Astrocyte (in vitro differentiated cells and primary cell): ENCODE data around the gene SLC6A1. TPM values are rescaled to one million over a fixed set of nuclear protein-coding genes. Genes with fewer than 3 reads are reported as not detected.

Source experiments
- DNase-seq: peaks from one replicate; pipeline ENCODE4 v3.0.0-alpha.2; 2010; ENCODE audit warnings: low read depth
- FAIRE-seq: peaks from 2 replicates; lab custom pipeline; 2011; peaks lifted over from hg19 to GRCh38; lab: Jason Lieb, UNC
- H2AFZ ChIP-seq: 2 replicates; pipeline ENCODE4 v1.6.0; 2012; ENCODE audit warnings: low read depth, low read length, inconsistent platforms
- H3K27ac ChIP-seq: 2 replicates; pipeline ENCODE4 v1.5.1; 2011; ENCODE audit warnings: low read depth, low read length, inconsistent platforms
- H3K27me3 ChIP-seq: 2 replicates; pipeline ENCODE4 v1.6.0; 2011; ENCODE audit warnings: low read length, inconsistent platforms; ENCODE audit not compliant: insufficient read depth
- H3K36me3 ChIP-seq: 2 replicates; pipeline ENCODE4 v1.5.1; 2011; ENCODE audit warnings: low read length, inconsistent platforms; ENCODE audit not compliant: insufficient read depth
- H3K4me1 ChIP-seq: 2 replicates; pipeline ENCODE4 v1.5.1; 2011; ENCODE audit warnings: low read length, inconsistent platforms; ENCODE audit not compliant: insufficient read depth
- H3K4me2 ChIP-seq: 2 replicates; pipeline ENCODE4 v1.6.0; 2012; ENCODE audit warnings: low read length, inconsistent platforms
- H3K4me3 ChIP-seq: 2 replicates; pipeline ENCODE4 v1.5.1; 2011; ENCODE audit warnings: low read depth, mild to moderate bottlenecking, low read length, inconsistent platforms; ENCODE audit not compliant: insufficient read depth
- H3K79me2 ChIP-seq: 2 replicates; pipeline ENCODE4 v1.6.0; 2012; ENCODE audit warnings: mild to moderate bottlenecking, low read length, inconsistent platforms; ENCODE audit not compliant: insufficient read depth
- H3K9ac ChIP-seq: 2 replicates; pipeline ENCODE4 v1.6.0; 2012; ENCODE audit warnings: mild to moderate bottlenecking, low read length, inconsistent platforms
- H3K9me3 ChIP-seq: 2 replicates; pipeline ENCODE4 v1.5.1; 2012; ENCODE audit warnings: low read depth, mild to moderate bottlenecking, low read length, inconsistent platforms; ENCODE audit not compliant: insufficient read depth
- H4K20me1 ChIP-seq: 2 replicates; pipeline ENCODE4 v1.6.0; 2012; ENCODE audit warnings: low read length, inconsistent platforms; ENCODE audit not compliant: insufficient read depth
- H3K27ac Mint-ChIP-seq: one replicate; pipeline ENCODE4 v1.8.0; 2021; ENCODE audit warnings: mild to moderate bottlenecking, mixed read lengths; ENCODE audit not compliant: unreplicated experiment
- H3K27me3 Mint-ChIP-seq: one replicate; pipeline ENCODE4 v1.8.0; 2021; ENCODE audit warnings: low read depth, mixed read lengths; ENCODE audit not compliant: unreplicated experiment
- H3K36me3 Mint-ChIP-seq: one replicate; pipeline ENCODE4 v1.8.0; 2021; ENCODE audit warnings: low read depth, mixed read lengths; ENCODE audit not compliant: unreplicated experiment
- H3K4me1 Mint-ChIP-seq: one replicate; pipeline ENCODE4 v1.8.0; 2021; ENCODE audit warnings: low read depth, mixed read lengths; ENCODE audit not compliant: unreplicated experiment
- H3K4me3 Mint-ChIP-seq: one replicate; pipeline ENCODE4 v1.8.0; 2021; ENCODE audit warnings: mild to moderate bottlenecking, moderate library complexity, mixed read lengths; ENCODE audit not compliant: unreplicated experiment
- H3K9me3 Mint-ChIP-seq: one replicate; pipeline ENCODE4 v1.8.0; 2021; ENCODE audit warnings: mild to moderate bottlenecking, mixed read lengths; ENCODE audit not compliant: unreplicated experiment
- EZH2 ChIP-seq: IDR thresholded peaks from 2 replicates; pipeline ENCODE4 v1.6.1; 2012; ENCODE audit warnings: mild to moderate bottlenecking, low read length, inconsistent platforms; ENCODE audit not compliant: insufficient read depth
- total RNA-seq: library from RNA; stranded (reverse); gene quantifications from 2 replicates; pipeline ENCODE4 v1.2.1, GENCODE V29; 2021
- TF ChIP-seq, protein P1 (sequence below): IDR thresholded peaks from 2 replicates; pipeline ENCODE4 v1.5.1; 2011; ENCODE audit warnings: low read depth, mild to moderate bottlenecking, inconsistent platforms, low read length, moderate library complexity; ENCODE audit not compliant: insufficient read depth

The SLC6A1 gene
- total RNA-seq, 1 donor from 2014 or later = 0.30 TPM

- H3K4me1 Mint-ChIP-seq = no peaks in the 10 kb centered on the region
- Histone ChIP-seq H3K36me3 (no peaks in the 10 kb centered on the region), H3K79me2 (no peaks in the 10 kb centered on the region), H3K4me3 (no peak overlapping the region), H4K20me1 (no peaks in the 10 kb centered on the region), H3K4me1 (peaks cover 3% of the 10 kb centered on the region), H3K9me3 (no peaks in the 10 kb centered on the region), H2AFZ (no peak overlapping the region), H3K9ac (no peak overlapping the region), H3K4me2 (no peak overlapping the region), H3K27ac (no peak overlapping the region), H3K27me3 (peaks cover 90% of the 10 kb centered on the region)
- peaks cover 4% of the 10 kb centered on the region for H3K9me3 Mint-ChIP-seq
- no peak overlapping the region for H3K27ac Mint-ChIP-seq
- peaks cover 5% of the 10 kb centered on the region for H3K36me3 Mint-ChIP-seq
- H3K27me3 Mint-ChIP-seq = peaks cover 93% of the 10 kb centered on the region
- TF ChIP-seq EZH2 = no peak
- TF ChIP-seq, protein P1, sequence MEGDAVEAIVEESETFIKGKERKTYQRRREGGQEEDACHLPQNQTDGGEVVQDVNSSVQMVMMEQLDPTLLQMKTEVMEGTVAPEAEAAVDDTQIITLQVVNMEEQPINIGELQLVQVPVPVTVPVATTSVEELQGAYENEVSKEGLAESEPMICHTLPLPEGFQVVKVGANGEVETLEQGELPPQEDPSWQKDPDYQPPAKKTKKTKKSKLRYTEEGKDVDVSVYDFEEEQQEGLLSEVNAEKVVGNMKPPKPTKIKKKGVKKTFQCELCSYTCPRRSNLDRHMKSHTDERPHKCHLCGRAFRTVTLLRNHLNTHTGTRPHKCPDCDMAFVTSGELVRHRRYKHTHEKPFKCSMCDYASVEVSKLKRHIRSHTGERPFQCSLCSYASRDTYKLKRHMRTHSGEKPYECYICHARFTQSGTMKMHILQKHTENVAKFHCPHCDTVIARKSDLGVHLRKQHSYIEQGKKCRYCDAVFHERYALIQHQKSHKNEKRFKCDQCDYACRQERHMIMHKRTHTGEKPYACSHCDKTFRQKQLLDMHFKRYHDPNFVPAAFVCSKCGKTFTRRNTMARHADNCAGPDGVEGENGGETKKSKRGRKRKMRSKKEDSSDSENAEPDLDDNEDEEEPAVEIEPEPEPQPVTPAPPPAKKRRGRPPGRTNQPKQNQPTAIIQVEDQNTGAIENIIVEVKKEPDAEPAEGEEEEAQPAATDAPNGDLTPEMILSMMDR = no peak
- FAIRE-seq = no peak
- H3K4me3 Mint-ChIP-seq = no peak overlapping the region
- DNase-seq = no peak
These were observed 3.3 kb downstream of the SLC6A1 start for GRCh38 chr3:10995871-10996270.

DNA sequence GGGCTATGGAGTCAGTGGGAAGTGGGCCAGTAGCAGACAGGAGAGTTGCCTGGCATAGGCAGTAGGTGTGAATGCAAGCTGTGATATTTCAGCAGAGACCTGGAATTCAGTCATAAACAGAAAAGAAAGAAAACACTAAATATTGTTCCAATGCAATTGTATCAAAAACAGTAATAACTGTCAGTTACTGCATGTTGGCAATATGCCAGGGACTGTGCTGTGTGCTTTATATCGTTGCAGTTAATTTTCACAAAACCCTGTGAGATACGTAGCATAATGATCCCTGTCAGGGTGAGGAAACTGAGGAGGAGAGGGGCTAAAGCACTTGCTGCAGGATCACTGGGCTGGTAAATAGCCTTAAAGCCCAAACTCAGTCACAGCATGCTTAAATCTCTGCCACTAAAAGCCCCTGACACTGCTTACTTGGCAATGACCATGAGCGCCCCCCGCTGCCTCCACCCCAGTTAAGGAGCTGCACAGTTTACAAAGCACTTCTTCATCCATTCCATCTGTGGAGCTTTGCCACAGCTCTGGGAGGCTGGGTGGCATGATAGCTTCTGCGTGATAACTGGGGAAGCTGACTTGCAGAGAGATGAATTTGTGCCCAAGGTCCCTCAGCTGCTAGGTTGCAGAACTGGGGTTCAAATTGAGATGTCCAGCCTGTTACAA is 3.9 kb downstream of the SLC6A1 start:
- H4K20me1 ChIP-seq = no peaks in the 10 kb centered on the region
- DNase-seq (no peak), FAIRE-seq (no peak)
- no peak overlapping the region for H3K9ac ChIP-seq
- H3K79me2 ChIP-seq = no peaks in the 10 kb centered on the region
- H3K4me3 ChIP-seq = no peak overlapping the region
- H3K27ac Mint-ChIP-seq = no peak overlapping the region
- no peak overlapping the region for H2AFZ ChIP-seq
- H3K27ac ChIP-seq = no peak overlapping the region
- peaks cover 3% of the 10 kb centered on the region for H3K4me1 ChIP-seq
- H3K9me3 Mint-ChIP-seq = peaks cover 1% of the 10 kb centered on the region
- H3K36me3 ChIP-seq = no peaks in the 10 kb centered on the region
- H3K4me3 Mint-ChIP-seq = no peak overlapping the region
- peaks cover 90% of the 10 kb centered on the region for H3K27me3 ChIP-seq
- no peak overlapping the region for H3K4me2 ChIP-seq
- H3K36me3 Mint-ChIP-seq = no peaks in the 10 kb centered on the region
- TF ChIP-seq EZH2 = no peak
- TF ChIP-seq, protein P1 = no peak
- no peaks in the 10 kb centered on the region for H3K9me3 ChIP-seq
- peaks cover 93% of the 10 kb centered on the region for H3K27me3 Mint-ChIP-seq
- no peaks in the 10 kb centered on the region for H3K4me1 Mint-ChIP-seq

GRCh38 chr3:10997196-10997595 is 4.6 kb downstream of the SLC6A1 start:
- Mint-ChIP-seq H3K4me1 (no peaks in the 10 kb centered on the region), H3K9me3 (peaks cover 1% of the 10 kb centered on the region), H3K4me3 (no peak overlapping the region), H3K27ac (no peak overlapping the region), H3K36me3 (no peaks in the 10 kb centered on the region), H3K27me3 (peaks cover 92% of the 10 kb centered on the region)
- H3K79me2 ChIP-seq = no peaks in the 10 kb centered on the region
- no peak overlapping the region for H3K4me3 ChIP-seq
- no peak overlapping the region for H3K27ac ChIP-seq
- FAIRE-seq (no peak), DNase-seq (no peak)
- no peaks in the 10 kb centered on the region for H3K36me3 ChIP-seq
- H3K9ac ChIP-seq = no peak overlapping the region
- peaks cover 90% of the 10 kb centered on the region for H3K27me3 ChIP-seq
- no peaks in the 10 kb centered on the region for H3K9me3 ChIP-seq
- H4K20me1 ChIP-seq = no peaks in the 10 kb centered on the region
- no peaks in the 10 kb centered on the region for H3K4me1 ChIP-seq
- H3K4me2 ChIP-seq = no peak overlapping the region
- H2AFZ ChIP-seq = no peak overlapping the region
- no peak for TF ChIP-seq EZH2
- TF ChIP-seq, protein P1 = no peak
